ENCODE measurements around the gene ABCD4.
A peak's percentile ranks its signal among the peaks of the same experiment; 100 is the strongest.

Gene ABCD4

DNA sequence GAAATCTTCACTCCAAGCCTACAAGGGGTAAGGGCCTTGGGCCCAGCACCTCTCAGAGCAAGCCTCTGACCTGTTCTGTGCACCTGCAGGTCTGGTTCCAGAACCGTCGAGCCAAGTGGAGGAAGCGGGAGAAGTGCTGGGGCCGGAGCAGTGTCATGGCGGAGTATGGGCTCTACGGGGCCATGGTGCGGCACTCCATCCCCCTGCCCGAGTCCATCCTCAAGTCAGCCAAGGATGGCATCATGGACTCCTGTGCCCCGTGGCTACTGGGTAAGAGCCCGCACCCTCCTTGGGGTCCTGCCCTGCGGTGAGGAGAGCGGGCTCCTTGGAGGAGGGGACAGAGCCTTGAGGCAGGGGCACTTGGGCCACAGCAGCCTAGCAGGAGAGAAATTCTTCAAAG, 43.2 kb downstream of the ABCD4 start:
- TF ChIP-seq ZFX (IDR thresholded peaks at IDR 0.05; ENCODE audit: borderline replicate concordance) = no peak
- TF ChIP-seq, protein P1, sequence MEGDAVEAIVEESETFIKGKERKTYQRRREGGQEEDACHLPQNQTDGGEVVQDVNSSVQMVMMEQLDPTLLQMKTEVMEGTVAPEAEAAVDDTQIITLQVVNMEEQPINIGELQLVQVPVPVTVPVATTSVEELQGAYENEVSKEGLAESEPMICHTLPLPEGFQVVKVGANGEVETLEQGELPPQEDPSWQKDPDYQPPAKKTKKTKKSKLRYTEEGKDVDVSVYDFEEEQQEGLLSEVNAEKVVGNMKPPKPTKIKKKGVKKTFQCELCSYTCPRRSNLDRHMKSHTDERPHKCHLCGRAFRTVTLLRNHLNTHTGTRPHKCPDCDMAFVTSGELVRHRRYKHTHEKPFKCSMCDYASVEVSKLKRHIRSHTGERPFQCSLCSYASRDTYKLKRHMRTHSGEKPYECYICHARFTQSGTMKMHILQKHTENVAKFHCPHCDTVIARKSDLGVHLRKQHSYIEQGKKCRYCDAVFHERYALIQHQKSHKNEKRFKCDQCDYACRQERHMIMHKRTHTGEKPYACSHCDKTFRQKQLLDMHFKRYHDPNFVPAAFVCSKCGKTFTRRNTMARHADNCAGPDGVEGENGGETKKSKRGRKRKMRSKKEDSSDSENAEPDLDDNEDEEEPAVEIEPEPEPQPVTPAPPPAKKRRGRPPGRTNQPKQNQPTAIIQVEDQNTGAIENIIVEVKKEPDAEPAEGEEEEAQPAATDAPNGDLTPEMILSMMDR (IDR thresholded peaks at IDR 0.05) = no peak
- no peak overlapping the region for H3K27ac ChIP-seq

DNA sequence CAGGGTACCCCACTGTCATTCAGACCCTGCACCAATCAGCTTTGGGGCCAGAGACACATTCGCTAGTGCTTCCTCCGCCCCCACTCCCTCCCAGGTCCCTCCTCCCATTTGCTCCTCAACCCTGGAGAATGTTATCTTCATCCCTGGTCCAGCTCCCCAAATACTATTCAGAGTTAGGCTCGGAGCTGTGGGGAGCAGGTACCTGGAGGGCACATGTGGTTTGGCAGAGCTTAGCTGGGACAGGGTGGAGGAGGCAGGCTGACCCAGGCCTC, 44.0 kb downstream of the ABCD4 start:
- TF ChIP-seq, protein P1 (IDR thresholded peaks at IDR 0.05) = no peak
- TF ChIP-seq ZFX (IDR thresholded peaks at IDR 0.05; ENCODE audit: borderline replicate concordance) = no peak
- H3K27ac ChIP-seq = no peak overlapping the region

DNA sequence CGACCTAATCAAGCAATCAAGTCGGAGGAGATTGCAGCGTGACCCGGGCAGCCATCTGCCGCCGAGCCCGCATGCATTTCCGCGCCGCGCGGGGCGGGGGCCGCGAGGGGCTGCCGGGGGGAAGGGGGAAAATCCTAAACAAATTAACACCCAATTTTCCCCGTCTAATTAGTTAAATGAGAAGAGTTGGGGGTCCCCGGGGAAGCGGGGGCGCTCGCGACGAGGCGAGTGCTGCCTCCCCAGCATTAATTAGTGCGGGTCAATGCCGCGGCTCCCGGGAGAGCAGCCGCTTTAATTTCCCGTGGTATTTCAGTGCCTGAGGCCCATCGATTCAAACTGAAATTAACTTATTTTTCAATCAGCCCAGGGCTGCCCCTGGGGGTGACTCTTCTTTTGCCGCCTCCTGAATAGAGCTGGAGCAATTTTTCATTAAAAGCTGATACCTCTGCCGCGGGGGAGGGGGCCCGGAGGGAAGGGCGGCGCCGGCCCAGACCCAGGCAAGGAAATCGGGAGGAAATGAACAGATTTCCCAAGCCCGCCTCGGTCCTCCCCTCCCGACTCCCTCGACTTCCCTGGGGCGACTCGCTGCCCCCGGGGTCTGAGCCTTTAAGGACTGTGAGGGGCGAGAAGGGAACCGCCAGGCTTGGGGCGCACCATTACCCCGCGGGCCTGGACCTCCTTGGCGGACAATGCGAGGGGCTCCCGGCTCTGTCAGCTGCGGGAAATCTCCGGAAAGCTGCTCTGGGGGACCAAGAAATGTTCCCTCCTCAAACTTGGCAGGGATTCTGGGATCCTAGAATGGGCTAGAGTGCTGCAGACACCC, 44.6 kb downstream of the ABCD4 start:
- H3K27ac ChIP-seq = no peak overlapping the region
- TF ChIP-seq, protein P1 (IDR thresholded peaks at IDR 0.05) = no peak
- no peak for TF ChIP-seq ZFX (IDR thresholded peaks at IDR 0.05; ENCODE audit: borderline replicate concordance)

DNA sequence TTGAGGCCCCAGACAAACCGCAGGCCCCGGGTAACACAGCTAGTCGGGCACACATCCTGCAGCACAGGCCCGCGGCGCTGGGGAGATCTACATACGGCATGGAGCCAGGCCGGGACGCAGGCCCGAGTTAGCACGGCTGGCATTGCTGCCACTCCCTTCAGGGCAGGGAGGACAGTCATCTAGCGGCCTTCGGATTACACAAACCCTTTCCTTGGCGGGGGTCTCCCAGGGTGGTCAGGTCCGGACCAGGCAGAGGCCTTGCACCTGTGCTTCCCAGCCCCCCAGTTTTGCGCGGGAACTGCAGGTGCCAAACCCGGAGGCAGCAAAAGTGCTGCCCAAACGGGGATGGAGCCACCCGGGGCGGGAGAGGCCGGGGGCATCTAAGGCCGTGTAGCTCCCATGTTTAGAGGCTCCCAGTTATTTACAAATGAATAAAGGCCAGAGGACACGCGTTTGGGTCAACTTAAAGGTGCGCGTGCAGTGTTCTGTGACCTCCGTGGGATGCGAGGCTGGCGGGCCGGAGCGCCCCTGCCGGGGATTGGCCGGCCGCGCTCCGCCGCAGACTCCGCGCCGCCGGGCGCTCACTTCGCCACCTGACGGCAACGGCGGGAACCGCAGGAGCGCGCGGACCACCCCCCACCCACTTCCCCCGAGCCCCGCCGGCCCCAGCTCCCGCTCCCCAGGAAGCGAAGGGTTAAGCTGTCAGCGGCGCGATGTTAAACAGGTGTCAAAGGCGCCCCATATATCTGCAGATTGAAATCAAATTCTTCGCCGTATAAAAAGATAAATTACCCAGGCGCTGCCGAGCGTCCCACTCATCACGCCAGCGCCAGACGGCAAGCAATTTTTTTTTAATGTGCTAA, 45.4 kb downstream of the ABCD4 start:
- no peak overlapping the region for H3K27ac ChIP-seq
- TF ChIP-seq, protein P1 (IDR thresholded peaks at IDR 0.05) = peak; percentile 99
- no peak for TF ChIP-seq ZFX (IDR thresholded peaks at IDR 0.05; ENCODE audit: borderline replicate concordance)

DNA sequence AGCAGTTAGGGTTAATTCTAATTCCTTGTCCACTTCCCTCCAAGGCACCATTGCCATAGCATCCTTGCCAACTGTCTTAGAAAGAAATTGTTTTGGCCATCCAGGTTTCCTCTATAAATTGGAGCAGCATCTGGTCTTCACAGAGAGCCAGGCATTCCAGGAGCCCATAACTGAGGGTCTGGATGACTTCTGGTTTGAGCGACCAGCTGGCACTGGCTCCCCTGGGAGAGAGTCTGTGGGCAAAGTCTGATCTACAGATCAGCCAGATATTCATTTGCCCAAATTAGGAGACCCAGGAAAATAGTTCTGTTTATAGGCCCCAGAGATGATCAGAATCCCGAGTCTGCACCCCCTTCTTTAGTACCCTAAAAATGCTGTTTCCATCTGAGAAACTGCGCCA, 47.5 kb downstream of the ABCD4 start:
- TF ChIP-seq ZFX (IDR thresholded peaks at IDR 0.05; ENCODE audit: borderline replicate concordance) = no peak
- TF ChIP-seq, protein P1 (IDR thresholded peaks at IDR 0.05) = no peak
- H3K27ac ChIP-seq = no peak overlapping the region

DNA sequence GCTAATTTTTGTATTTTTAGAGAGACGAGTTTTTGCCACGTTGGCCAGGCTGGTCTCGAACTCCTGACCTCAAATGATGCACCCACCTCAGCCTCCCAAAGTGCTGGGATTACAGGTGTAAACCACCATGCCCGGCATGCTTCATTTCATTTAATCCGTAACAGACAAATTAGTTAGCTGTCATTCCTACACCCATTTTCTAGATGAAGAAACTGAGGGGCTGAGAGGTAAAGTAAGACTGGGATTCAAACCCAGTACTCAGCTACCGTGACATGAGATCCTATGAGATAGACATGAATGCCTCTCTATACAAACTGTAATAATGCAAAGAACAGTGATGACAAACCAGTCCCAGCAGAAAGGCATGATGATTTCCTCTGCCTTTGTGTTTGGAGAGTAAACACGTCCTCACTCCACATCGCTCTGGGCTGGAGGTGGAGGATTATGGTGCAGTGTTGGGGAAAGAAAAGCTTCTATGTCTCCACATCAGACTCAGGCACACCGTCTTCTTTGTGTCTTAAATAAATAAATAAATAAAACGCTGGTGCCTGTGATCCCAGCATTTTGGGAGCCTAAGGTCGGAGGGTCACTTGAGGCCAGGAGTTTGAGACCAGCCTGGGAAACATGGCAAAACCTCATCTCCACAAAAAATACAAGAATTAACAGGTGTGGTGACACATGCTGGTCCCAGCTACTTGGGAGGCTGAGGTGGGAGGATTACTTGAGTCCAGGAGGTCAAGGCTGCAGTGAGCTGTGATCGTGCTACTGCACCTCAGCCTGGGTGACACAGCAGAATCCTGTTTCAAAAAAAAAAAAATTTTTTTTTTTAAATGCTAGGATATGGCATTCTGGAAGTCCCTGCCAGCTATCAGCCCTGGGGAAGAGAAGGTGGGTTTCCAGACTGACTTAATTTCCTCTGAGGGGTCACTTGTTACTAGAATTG, 53.0 kb downstream of the ABCD4 start:
- TF ChIP-seq ZFX (IDR thresholded peaks at IDR 0.05; ENCODE audit: borderline replicate concordance) = no peak
- TF ChIP-seq, protein P1 (IDR thresholded peaks at IDR 0.05) = no peak

More for the DNA sequence above, 53.0 kb downstream of the ABCD4 start:
- H3K27ac ChIP-seq = no peak overlapping the region
